WTC11 (cell line): ENCODE results near the gene SRRM3. TPM values are rescaled to one million over a fixed set of nuclear protein-coding genes. Genes with fewer than 3 reads are reported as not detected.
"Not testable (repeated sequence)": the region's sequence is repeated elsewhere in the genome, so short reads cannot be mapped to it uniquely, and the experiment has no call there.

Experiments
- ATAC-seq: fragments of 200-7000 bp; cut with Tn5 transposase; 2 replicates; pipeline ENCODE4 v1.10.0; 2021; ENCODE audit warnings: mild to moderate bottlenecking, moderate library complexity
- CTCF ChIA-PET: fragments of 300-600 bp; sonication (Branson Sonifier 250); formaldehyde crosslinking; loops from one replicate; lab custom pipeline; 2021; ENCODE audit warnings: antibody characterized with exemption; lab: Charles Lee
- POLR2A ChIA-PET: fragments of 350-600 bp; sonication (Branson Sonifier 250); formaldehyde crosslinking; loops from one replicate; lab custom pipeline; 2021; ENCODE audit warnings: antibody characterized with exemption; lab: Charles Lee
- DNase-seq: peaks from one replicate; pipeline ENCODE4 v3.0.0; 2021; ENCODE audit warnings: low spot score
- H3K27ac Mint-ChIP-seq: 2 replicates; pipeline ENCODE4 v1.8.0; 2021; ENCODE audit warnings: mixed read lengths
- H3K27me3 Mint-ChIP-seq: 2 replicates; pipeline ENCODE4 v1.8.0; 2021; ENCODE audit warnings: low read depth, mild to moderate bottlenecking, moderate library complexity, mixed read lengths
- H3K36me3 Mint-ChIP-seq: 2 replicates; pipeline ENCODE4 v1.8.0; 2021; ENCODE audit warnings: mixed read lengths
- H3K4me1 Mint-ChIP-seq: 2 replicates; pipeline ENCODE4 v1.8.0; 2022; ENCODE audit warnings: mixed read lengths
- H3K4me3 Mint-ChIP-seq: 2 replicates; pipeline ENCODE4 v1.8.0; 2021; ENCODE audit warnings: mild to moderate bottlenecking, moderate library complexity, mixed read lengths
- H3K9me3 Mint-ChIP-seq: 2 replicates; pipeline ENCODE4 v1.8.0; 2021; ENCODE audit warnings: mixed read lengths
- ATF1 ChIP-seq: sonication (generic); formaldehyde crosslinking; IDR thresholded peaks from 2 replicates; pipeline ENCODE4 v1.8.1; 2023; ENCODE audit warnings: mild to moderate bottlenecking, moderate library complexity, missing genetic modification reagents
- ELF4 ChIP-seq: sonication (generic); formaldehyde crosslinking; IDR thresholded peaks from 2 replicates; pipeline ENCODE4 v1.8.1; 2022; ENCODE audit warnings: low read depth, mild to moderate bottlenecking, moderate library complexity, missing genetic modification reagents
- GTF2I ChIP-seq: fragments of 250-450 bp; sonication (Bioruptor Pico); conservative IDR thresholded peaks from 2 replicates; pipeline ENCODE4 v1.4.0; 2021; ENCODE audit warnings: mild to moderate bottlenecking
- HMGA2 ChIP-seq: fragments of 250-450 bp; sonication (Bioruptor Pico); IDR thresholded peaks from 2 replicates; pipeline ENCODE4 v1.4.0; 2021; ENCODE audit warnings: mild to moderate bottlenecking, moderate library complexity
- IRF2 ChIP-seq: sonication (generic); formaldehyde crosslinking; IDR thresholded peaks from 2 replicates; pipeline ENCODE4 v1.8.0; 2022; ENCODE audit warnings: low read depth, missing genetic modification reagents, borderline replicate concordance
- JUN ChIP-seq: sonication (generic); formaldehyde crosslinking; IDR thresholded peaks from 2 replicates; pipeline ENCODE4 v1.8.0; 2023; ENCODE audit warnings: mild to moderate bottlenecking, missing genetic modification reagents
- KAT7 ChIP-seq: sonication (generic); formaldehyde crosslinking; IDR thresholded peaks from 2 replicates; pipeline ENCODE4 v1.8.1; 2023; ENCODE audit warnings: missing genetic modification reagents, mild to moderate bottlenecking, borderline replicate concordance
- NFE2L1 ChIP-seq: sonication (generic); formaldehyde crosslinking; IDR thresholded peaks from 2 replicates; pipeline ENCODE4 v1.8.1; 2023; ENCODE audit warnings: missing genetic modification reagents
- RELA ChIP-seq: sonication (generic); formaldehyde crosslinking; IDR thresholded peaks from 2 replicates; pipeline ENCODE4 v1.8.1; 2022; ENCODE audit warnings: missing genetic modification reagents, mild to moderate bottlenecking, borderline replicate concordance
- TP53 ChIP-seq: sonication (generic); formaldehyde crosslinking; IDR thresholded peaks from 2 replicates; pipeline ENCODE4 v1.8.1; 2023; ENCODE audit warnings: mild to moderate bottlenecking, missing genetic modification reagents
- ZNF121 ChIP-seq: sonication (generic); formaldehyde crosslinking; IDR thresholded peaks from 2 replicates; pipeline ENCODE4 v1.8.0; 2023; ENCODE audit warnings: missing genetic modification reagents
- ZNF532 ChIP-seq: fragments of 250-450 bp; sonication (Bioruptor Pico); IDR thresholded peaks from 2 replicates; pipeline ENCODE4 v1.9.0; 2021; ENCODE audit warnings: mild to moderate bottlenecking, borderline replicate concordance
- ZNF671 ChIP-seq: fragments of 250-450 bp; sonication (Bioruptor Pico); IDR thresholded peaks from 2 replicates; pipeline ENCODE4 v1.8.0; 2021; ENCODE audit warnings: mild to moderate bottlenecking
- total RNA-seq: library from RNA; stranded (reverse); gene quantifications from 3 replicates; pipeline ENCODE4 v1.2.3, GENCODE V29; 2021
- TF ChIP-seq, protein P1 (sequence below): fragments of 250-450 bp; sonication (Bioruptor Pico); IDR thresholded peaks from 2 replicates; pipeline ENCODE4 v1.9.0; 2021; ENCODE audit warnings: mild to moderate bottlenecking
- TF ChIP-seq, protein P2 (sequence below): sonication (generic); formaldehyde crosslinking; IDR thresholded peaks from 2 replicates; pipeline ENCODE4 v1.8.1; 2022; ENCODE audit warnings: low read depth, mild to moderate bottlenecking, moderate library complexity, missing genetic modification reagents, borderline replicate concordance

Gene SRRM3
- total RNA-seq, 1 experiment from 2014 or later: 17.7 TPM

- no peak for DNase-seq
- H3K27me3 Mint-ChIP-seq: no peaks in the 10 kb centered on the region; the same call in 1 of the 2 replicates
- no peaks in the 10 kb centered on the region for H3K36me3 Mint-ChIP-seq
- no peak for TF ChIP-seq JUN
- TF ChIP-seq, protein P1, sequence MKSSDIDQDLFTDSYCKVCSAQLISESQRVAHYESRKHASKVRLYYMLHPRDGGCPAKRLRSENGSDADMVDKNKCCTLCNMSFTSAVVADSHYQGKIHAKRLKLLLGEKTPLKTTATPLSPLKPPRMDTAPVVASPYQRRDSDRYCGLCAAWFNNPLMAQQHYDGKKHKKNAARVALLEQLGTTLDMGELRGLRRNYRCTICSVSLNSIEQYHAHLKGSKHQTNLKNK: no peak
- TF ChIP-seq ELF4 (CRISPR knock-in tag): no peak
- TF ChIP-seq, protein P2, sequence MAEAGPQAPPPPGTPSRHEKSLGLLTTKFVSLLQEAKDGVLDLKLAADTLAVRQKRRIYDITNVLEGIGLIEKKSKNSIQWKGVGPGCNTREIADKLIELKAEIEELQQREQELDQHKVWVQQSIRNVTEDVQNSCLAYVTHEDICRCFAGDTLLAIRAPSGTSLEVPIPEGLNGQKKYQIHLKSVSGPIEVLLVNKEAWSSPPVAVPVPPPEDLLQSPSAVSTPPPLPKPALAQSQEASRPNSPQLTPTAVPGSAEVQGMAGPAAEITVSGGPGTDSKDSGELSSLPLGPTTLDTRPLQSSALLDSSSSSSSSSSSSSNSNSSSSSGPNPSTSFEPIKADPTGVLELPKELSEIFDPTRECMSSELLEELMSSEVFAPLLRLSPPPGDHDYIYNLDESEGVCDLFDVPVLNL: no peak
- no peak for TF ChIP-seq ATF1 (CRISPR knock-in tag)
- no peak for ATAC-seq
- no peak overlapping the region for H3K27ac Mint-ChIP-seq
- H3K9me3 Mint-ChIP-seq: no peaks in the 10 kb centered on the region
- ChIA-PET POLR2A (no interaction called here), CTCF (interaction anchor here (1.0 to 1.4 kb wide), 3 partner anchors 25 to 144 kb away, joined by 3 to 4 read pairs (median 3); no protein-coding TSS in a partner anchor)
- no peak overlapping the region for H3K4me3 Mint-ChIP-seq
- H3K4me1 Mint-ChIP-seq: peaks cover 8% of the 10 kb centered on the region
These were observed 28.0 kb upstream of the SRRM3 start for GRCh38 chr7:76173566-76174205.

GRCh38 chr7:76176951-76177350 is 24.7 kb upstream of the SRRM3 start:
- not testable (repeated sequence) for H3K9me3 Mint-ChIP-seq, H3K4me3 Mint-ChIP-seq, H3K36me3 Mint-ChIP-seq, H3K27ac Mint-ChIP-seq, H3K4me1 Mint-ChIP-seq, H3K27me3 Mint-ChIP-seq, DNase-seq, ATAC-seq
- ChIA-PET POLR2A (interaction anchor here (0.9 to 1.6 kb wide), 2 partner anchors 41 to 86 kb away, joined by 3 read pairs; no protein-coding TSS in a partner anchor), CTCF (interaction anchor here (0.6 to 5.3 kb wide), 10 partner anchors 10 to 137 kb away, joined by 3 to 103 read pairs (median 13); no protein-coding TSS in a partner anchor)

GRCh38 chr7:76179686-76180085 is 22.0 kb upstream of the SRRM3 start:
- POLR2A ChIA-PET: interaction anchor here (1.7 kb wide), 1 partner anchor 83 kb away, joined by 5 read pairs; no protein-coding TSS in a partner anchor
- Mint-ChIP-seq H3K9me3 (no peaks in the 10 kb centered on the region), H3K27ac (no peak overlapping the region), H3K4me3 (no peak overlapping the region), H3K4me1 (peaks cover 5% of the 10 kb centered on the region; the same call in 1 of the 2 replicates), H3K27me3 (no peaks in the 10 kb centered on the region; the same call in none of the 2 replicates), H3K36me3 (no peaks in the 10 kb centered on the region)
- CTCF ChIA-PET: interaction anchor here (1.5 to 5.3 kb wide), 7 partner anchors 20 to 138 kb away, joined by 3 to 103 read pairs (median 24); no protein-coding TSS in a partner anchor
- no peak for ATAC-seq
- no peak for DNase-seq
- TF ChIP-seq HMGA2 (CRISPR knock-in tag) (0 out of 2 replicates have a peak, but pooled peaks have one; percentile 26), ZNF532 (CRISPR knock-in tag) (no peak)

GRCh38 chr7:76182225-76182960 is 19.3 kb upstream of the SRRM3 start:
- no peaks in the 10 kb centered on the region for H3K36me3 Mint-ChIP-seq
- CTCF ChIA-PET: interaction anchor here (0.6 to 1.8 kb wide), 3 partner anchors 17 to 131 kb away, joined by 3 to 6 read pairs (median 3); no protein-coding TSS in a partner anchor
- POLR2A ChIA-PET: no interaction called here
- DNase-seq (no peak), ATAC-seq (no peak)
- no peak overlapping the region for H3K4me3 Mint-ChIP-seq
- TF ChIP-seq ZNF121 (CRISPR knock-in tag): peak; percentile 92
- TF ChIP-seq IRF2 (CRISPR knock-in tag): no peak
- no peak for TF ChIP-seq ZNF671 (CRISPR knock-in tag)
- TF ChIP-seq RELA (CRISPR knock-in tag): no peak
- TF ChIP-seq TP53 (CRISPR knock-in tag): no peak
- TF ChIP-seq, protein P1: no peak
- no peak for TF ChIP-seq GTF2I (CRISPR knock-in tag)
- no peak for TF ChIP-seq KAT7
- TF ChIP-seq NFE2L1 (CRISPR knock-in tag): no peak
- no peaks in the 10 kb centered on the region for H3K9me3 Mint-ChIP-seq
- peaks cover 14% of the 10 kb centered on the region for H3K4me1 Mint-ChIP-seq
- no peaks in the 10 kb centered on the region; the same call in none of the 2 replicates for H3K27me3 Mint-ChIP-seq
- no peak overlapping the region for H3K27ac Mint-ChIP-seq
